ENCODE results near the gene RNPS1.
"Not testable (repeated sequence)": the region's sequence is repeated elsewhere in the genome, so short reads cannot be mapped to it uniquely, and the experiment has no call there.

The RNPS1 gene

GRCh38 chr16:2257726-2258125, 10.2 kb downstream of the RNPS1 start:
- no peak for DNase-seq (ENCODE audit: low spot score)

DNA sequence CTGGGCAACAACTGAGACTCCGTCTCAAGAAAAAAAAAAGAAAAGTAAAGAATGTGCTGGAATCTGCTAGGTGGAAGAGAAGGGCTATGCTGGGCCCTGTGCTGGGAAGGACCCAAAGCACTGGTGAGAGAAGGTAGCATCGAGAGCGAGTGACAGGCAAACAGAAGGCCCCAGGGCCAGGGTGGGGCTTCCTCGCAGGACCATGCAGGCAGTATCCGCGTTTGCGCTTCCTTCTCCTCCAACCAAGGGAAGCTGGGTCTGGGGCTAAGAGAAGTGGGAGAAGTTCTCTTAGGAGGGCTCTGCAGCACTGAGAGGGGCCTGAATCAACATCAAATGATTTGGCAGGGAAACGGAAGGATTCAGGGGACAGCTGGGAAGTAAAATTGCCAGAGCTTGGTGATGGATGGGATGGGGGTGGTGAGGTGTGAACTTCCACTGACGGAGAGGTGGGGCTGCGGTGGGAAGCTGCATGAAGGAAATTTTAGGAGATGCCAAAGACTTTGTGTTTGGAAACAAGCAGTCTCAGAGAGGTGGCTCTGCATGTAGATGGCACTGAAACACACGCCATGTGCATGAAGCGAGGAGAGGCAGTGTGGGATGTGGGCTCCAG, 11.3 kb downstream of the RNPS1 start:
- no peak for DNase-seq (ENCODE audit: low spot score)

- no peak for DNase-seq (ENCODE audit: low spot score)
These were observed 14.6 kb downstream of the RNPS1 start for GRCh38 chr16:2253293-2253692.

DNA sequence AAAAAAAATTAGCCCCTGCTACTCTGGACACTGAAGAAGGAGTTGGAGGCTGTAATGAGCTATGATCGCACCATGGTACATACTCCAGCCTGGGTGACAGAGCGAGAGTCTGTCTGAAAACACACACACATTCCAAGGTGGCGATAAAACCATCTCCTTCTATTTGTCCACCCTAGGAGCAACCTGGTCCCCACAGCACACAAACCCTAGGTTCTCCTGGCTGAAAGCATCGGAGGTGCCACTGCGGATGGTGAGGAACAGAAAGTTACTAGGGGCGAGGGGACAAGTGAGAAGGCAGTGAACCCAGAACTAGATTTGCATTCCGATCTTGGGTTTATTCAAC, 15.1 kb downstream of the RNPS1 start:
- no peak for DNase-seq (ENCODE audit: low spot score)

DNA sequence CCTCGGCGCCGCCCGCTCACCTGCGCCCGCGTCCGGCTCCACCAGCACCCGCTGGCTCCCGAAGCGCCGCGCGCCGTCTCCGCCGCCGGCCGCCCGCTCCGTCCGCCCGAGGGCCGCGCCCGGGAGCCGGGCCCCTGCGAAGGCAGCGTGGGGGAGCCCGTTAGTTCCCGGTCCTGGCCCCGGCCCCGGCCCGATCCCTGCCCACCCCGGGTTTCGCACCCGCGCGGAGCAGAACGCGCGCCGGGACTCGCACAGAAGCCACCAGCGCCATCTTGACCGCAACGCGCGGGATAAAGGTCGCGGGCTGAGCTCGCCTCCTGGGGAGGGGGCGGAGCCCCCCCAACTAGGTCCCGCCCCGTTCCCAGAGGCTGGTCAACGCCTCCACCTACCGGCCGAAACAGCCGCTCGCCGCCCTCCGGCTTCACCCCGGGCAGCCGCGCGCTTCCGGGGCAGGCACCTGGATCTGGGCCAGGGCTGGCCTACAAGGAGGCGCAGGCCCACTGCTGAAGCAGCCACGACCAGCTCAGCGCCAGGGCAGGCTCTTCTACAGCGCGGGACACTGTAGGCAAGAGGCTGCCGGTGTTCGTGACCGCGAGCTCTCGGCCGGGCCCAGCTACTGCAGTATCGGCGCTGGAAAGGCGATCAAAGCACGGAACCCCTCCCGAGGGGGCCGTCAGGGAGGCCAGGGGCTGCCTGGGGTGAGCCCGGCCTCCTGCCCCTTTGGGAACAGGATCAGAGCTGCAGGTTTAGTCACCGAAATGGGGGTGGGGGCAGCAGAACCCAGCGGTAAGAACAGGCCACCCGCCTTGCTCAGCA, 16.4 kb downstream of the RNPS1 start, which contains the start of gene ECI1:
TSS of gene ECI1 (minus strand) at position 292 of the 816 bp plus-strand sequence. CDS start at position 271, 21 bp downstream.
- peak; percentile 95 for DNase-seq (ENCODE audit: low spot score)

DNA sequence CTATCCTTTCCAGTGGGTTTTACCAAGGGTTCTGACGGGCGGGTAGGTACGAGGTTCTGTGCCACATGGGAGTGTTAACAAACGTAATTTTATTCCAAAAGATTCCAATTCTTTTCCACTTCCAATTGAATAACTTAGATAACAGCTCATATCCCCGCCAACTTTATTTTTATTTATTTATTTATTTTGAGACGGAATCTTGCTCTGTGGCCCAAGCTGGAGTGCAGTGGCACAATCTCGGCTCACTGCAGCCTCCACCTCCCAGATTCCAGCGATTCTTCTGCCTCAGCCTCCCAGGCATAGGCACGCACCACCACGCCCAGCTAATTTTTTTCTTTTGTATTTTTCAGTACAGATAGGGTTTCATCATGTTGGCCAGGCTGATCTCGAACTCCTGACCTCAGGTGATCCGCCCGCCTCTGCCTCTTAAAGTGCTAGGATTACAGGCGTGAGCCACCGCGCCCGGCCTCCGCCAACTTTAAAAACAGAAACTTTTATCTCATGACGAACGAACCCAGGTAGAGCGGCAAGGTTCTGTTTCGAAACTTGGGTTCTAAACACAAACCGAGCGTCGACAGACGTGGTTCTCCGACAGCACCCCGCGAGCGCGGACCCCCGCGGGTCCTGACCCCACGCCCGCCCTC, 17.2 kb downstream of the RNPS1 start:
- no peak for DNase-seq (ENCODE audit: low spot score)

DNA sequence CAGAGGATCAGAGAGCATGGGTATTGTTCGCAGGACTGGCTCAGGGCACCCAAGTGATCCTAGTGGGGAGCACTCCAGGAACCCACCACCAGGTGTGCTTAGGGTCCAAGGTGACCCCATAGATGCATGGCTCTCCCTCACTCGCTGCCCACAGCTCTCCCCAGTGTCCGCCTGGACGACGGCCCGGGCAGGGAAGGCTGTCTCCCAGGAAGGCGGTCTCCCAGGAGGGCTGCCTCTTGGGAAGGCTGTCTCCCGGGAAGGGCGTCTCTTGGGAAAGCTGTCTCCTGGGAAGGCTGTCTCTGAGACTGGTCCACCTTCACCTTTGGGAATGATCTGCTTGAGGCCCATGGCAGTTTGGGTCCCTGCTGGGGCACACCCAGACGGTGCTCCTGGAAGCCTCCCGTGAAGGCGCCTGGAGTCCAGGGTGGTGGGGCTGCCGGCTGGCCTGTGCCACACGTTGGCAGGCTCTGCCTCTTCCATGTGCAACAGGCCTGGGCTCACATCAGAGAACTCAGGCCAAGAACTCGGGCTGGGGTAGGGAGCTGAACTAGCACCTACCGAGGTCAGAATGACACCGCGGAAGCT, 21.5 kb downstream of the RNPS1 start:
- no peak for DNase-seq (ENCODE audit: low spot score)

GRCh38 chr16:2244926-2245795, 22.8 kb downstream of the RNPS1 start:
- DNase-seq (ENCODE audit: low spot score): no peak

GRCh38 chr16:2244301-2244700, 23.6 kb downstream of the RNPS1 start:
- no peak for DNase-seq (ENCODE audit: low spot score)

- DNase-seq (ENCODE audit: low spot score): no peak
These were observed 24.1 kb downstream of the RNPS1 start for GRCh38 chr16:2243781-2244180.

GRCh38 chr16:2243031-2243528, 24.8 kb downstream of the RNPS1 start:
- DNase-seq (ENCODE audit: low spot score): no peak

DNA sequence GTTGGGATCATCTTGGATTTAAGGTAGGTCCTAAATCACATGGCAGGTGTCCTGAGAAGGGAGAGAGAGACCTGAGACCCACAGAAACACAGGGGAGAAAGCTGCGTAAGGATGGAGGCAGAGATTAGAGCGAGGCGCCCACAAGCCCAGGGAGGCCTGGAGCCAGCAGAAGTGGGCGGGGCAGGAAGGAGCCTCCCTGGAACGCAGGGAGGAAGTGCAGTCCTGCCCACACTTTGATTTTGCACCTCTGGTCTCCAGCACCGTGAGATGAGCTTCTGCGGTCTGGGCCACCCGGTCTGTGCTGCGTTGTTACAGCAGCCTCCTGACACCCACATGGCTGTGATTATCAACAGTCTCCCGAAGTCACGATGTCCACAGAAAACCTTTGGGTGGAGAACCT, 25.3 kb downstream of the RNPS1 start:
- DNase-seq (ENCODE audit: low spot score): no peak

DNA sequence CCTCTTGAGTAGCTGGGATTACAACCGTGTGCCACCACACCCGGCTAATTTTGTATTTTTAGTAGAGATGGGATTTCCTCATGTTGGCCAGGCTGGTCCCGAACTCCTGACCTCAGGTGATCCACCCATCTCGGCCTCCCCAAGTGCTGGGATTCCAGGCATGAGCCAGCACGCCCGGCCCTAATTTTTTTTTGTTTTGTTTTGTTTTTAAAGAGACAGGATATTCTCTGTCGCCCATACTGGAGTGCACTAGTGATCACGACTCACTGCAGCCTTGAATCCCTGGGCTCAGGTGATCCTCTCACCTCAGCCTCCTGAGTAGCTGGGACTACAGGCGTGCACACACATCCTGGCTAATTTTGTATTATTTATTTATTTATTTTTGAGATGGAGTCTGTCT, 27.6 kb downstream of the RNPS1 start:
- DNase-seq (ENCODE audit: low spot score): not testable (repeated sequence)

DNA sequence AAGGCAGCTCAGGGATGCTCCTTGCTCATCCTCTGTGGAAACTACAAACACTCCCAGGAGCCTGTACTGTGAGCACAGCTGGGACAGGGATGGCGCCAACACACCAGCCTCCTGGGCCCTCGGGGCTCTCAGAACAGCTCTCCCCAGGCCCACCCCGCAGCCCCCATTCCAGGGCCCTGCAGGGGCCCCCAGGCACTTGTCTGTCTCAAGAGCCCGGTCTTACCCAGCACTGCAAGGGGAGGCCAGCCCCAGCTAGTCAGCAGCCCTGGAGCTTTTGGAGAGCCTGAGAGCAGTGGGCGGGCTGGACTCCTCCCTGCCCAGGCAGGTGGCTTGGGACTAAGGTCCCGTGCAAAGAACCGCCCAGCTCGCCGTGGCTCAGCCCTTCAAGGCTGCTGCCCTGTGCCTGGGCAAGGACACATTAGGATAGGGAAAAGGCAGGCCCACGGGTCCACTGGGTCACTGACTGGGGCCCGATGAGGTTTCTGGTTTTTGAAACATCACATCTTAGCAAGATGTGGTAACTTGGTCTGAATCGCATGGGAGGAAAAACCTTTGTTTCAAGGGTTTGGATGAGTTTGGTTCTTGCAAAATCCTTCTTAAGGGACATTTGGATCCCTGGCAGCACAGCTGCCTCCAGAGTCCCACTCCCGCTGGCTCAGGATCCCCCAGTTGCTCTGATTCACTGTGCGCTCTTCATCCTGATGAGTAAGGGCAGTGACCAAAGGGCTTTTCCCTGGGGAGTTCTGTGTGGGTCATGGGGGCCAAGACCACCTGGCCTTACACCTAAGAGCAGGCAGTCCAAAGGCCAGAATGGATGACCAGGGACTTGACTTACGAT, 28.9 kb downstream of the RNPS1 start:
- no peak for DNase-seq (ENCODE audit: low spot score)

GRCh38 chr16:2238150-2238837, 29.6 kb downstream of the RNPS1 start:
- DNase-seq (ENCODE audit: low spot score): no peak

- DNase-seq (ENCODE audit: low spot score): no peak
These were observed 30.3 kb downstream of the RNPS1 start for GRCh38 chr16:2237493-2238149.

DNA sequence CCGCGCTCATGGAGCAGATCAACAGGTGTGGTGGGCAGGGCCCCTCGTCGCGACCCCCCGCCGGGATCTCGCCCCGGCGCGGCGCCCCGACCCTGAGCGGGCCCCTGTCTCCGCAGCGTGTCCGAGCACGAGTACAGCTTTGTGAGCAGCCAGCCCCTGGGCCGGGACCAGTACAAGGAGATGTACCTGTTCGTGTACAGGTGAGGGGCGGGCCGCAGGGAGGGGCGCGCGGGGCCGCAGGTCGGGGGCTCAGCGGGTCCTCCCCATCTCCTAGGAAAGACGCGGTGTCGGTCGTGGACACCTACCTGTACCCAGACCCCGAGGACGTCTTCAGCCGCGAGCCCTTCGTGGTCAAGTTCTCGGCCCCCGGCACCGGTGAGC, 30.8 kb downstream of the RNPS1 start:
- no peak for DNase-seq (ENCODE audit: low spot score)

GRCh38 chr16:2236337-2237101, 31.4 kb downstream of the RNPS1 start, which contains the start of gene DNASE1L2:
Gene DNASE1L2, plus strand, starts transcription at chr16:2236444. Its CDS starts 373 bp downstream, at chr16:2236817.
- DNase-seq (ENCODE audit: low spot score): no peak
